Measurements from ENCODE around the gene GALNT5.
A peak's percentile ranks its signal among the peaks of the same experiment; 100 is the strongest.
"Not testable (repeated sequence)": the region's sequence is repeated elsewhere in the genome, so short reads cannot be mapped to it uniquely, and the experiment has no call there.

The GALNT5 gene

GRCh38 chr2:157257312-157258252, at the start of gene GALNT5:
GALNT5 (plus strand) TSS chr2:157257705; CDS start chr2:157258083, 378 bp downstream.
- DNase-seq (ENCODE audit: insufficient read length, low spot score) (no peak), FAIRE-seq (peak; percentile 27)
- no peak for TF ChIP-seq POLR2A (IDR thresholded peaks at IDR 0.05; ENCODE audit: low read depth, low read length)

GRCh38 chr2:157216286-157216965, 41.1 kb upstream of the GALNT5 start:
- FAIRE-seq = no peak
- DNase-seq (ENCODE audit: insufficient read length, low spot score) = no peak
- no peak for TF ChIP-seq POLR2A (IDR thresholded peaks at IDR 0.05; ENCODE audit: low read depth, low read length)

GRCh38 chr2:157217409-157217808, 40.1 kb upstream of the GALNT5 start:
- TF ChIP-seq POLR2A (IDR thresholded peaks at IDR 0.05; ENCODE audit: low read depth, low read length) = no peak
- no peak for FAIRE-seq
- DNase-seq (ENCODE audit: insufficient read length, low spot score) = no peak

GRCh38 chr2:157218911-157219310, 38.6 kb upstream of the GALNT5 start:
- FAIRE-seq = no peak
- DNase-seq (ENCODE audit: insufficient read length, low spot score) = no peak
- no peak for TF ChIP-seq POLR2A (IDR thresholded peaks at IDR 0.05; ENCODE audit: low read depth, low read length)

GRCh38 chr2:157220502-157220901, 37.0 kb upstream of the GALNT5 start:
- DNase-seq (ENCODE audit: insufficient read length, low spot score) (no peak), FAIRE-seq (no peak)
- TF ChIP-seq POLR2A (IDR thresholded peaks at IDR 0.05; ENCODE audit: low read depth, low read length) = no peak

GRCh38 chr2:157221394-157221988, 36.0 kb upstream of the GALNT5 start:
- FAIRE-seq (no peak), DNase-seq (ENCODE audit: insufficient read length, low spot score) (no peak)

GRCh38 chr2:157223624-157224205, 33.8 kb upstream of the GALNT5 start:
- FAIRE-seq (no peak), DNase-seq (ENCODE audit: insufficient read length, low spot score) (no peak)
- TF ChIP-seq POLR2A (IDR thresholded peaks at IDR 0.05; ENCODE audit: low read depth, low read length) = no peak

More at GRCh38 chr2:157221394-157221988, 36.0 kb upstream of the GALNT5 start:
- TF ChIP-seq POLR2A (IDR thresholded peaks at IDR 0.05; ENCODE audit: low read depth, low read length) = no peak

GRCh38 chr2:157224448-157224847, 33.1 kb upstream of the GALNT5 start:
- not testable (repeated sequence) for FAIRE-seq; DNase-seq (ENCODE audit: insufficient read length, low spot score)

GRCh38 chr2:157227592-157227991, 29.9 kb upstream of the GALNT5 start:
- FAIRE-seq = no peak

GRCh38 chr2:157228946-157229345, 28.6 kb upstream of the GALNT5 start:
- TF ChIP-seq POLR2A (IDR thresholded peaks at IDR 0.05; ENCODE audit: low read depth, low read length) = no peak
- FAIRE-seq (no peak), DNase-seq (ENCODE audit: insufficient read length, low spot score) (no peak)

More at GRCh38 chr2:157227592-157227991, 29.9 kb upstream of the GALNT5 start:
- no peak for DNase-seq (ENCODE audit: insufficient read length, low spot score)
- no peak for TF ChIP-seq POLR2A (IDR thresholded peaks at IDR 0.05; ENCODE audit: low read depth, low read length)

- no peak for TF ChIP-seq POLR2A (IDR thresholded peaks at IDR 0.05; ENCODE audit: low read depth, low read length)
- DNase-seq (ENCODE audit: insufficient read length, low spot score) (no peak), FAIRE-seq (peak; percentile 98)
These were observed 27.9 kb upstream of the GALNT5 start for GRCh38 chr2:157229572-157229971.

- FAIRE-seq = no peak
These were observed 26.0 kb upstream of the GALNT5 start for GRCh38 chr2:157231476-157231875.

GRCh38 chr2:157233506-157233905, 24.0 kb upstream of the GALNT5 start:
- no peak for FAIRE-seq
- TF ChIP-seq POLR2A (IDR thresholded peaks at IDR 0.05; ENCODE audit: low read depth, low read length) = no peak
- no peak for DNase-seq (ENCODE audit: insufficient read length, low spot score)

More at GRCh38 chr2:157231476-157231875, 26.0 kb upstream of the GALNT5 start:
- no peak for DNase-seq (ENCODE audit: insufficient read length, low spot score)
- TF ChIP-seq POLR2A (IDR thresholded peaks at IDR 0.05; ENCODE audit: low read depth, low read length) = no peak

GRCh38 chr2:157236404-157236803, 21.1 kb upstream of the GALNT5 start:
- DNase-seq (ENCODE audit: insufficient read length, low spot score) (no peak), FAIRE-seq (no peak)
- TF ChIP-seq POLR2A (IDR thresholded peaks at IDR 0.05; ENCODE audit: low read depth, low read length) = no peak

Measured in H54 (cell line).